GM19455 (cell line): ENCODE results near the gene ZFP69.

Source experiments
- ATAC-seq: cut with Tn5 transposase; IDR thresholded peaks from one replicate; pipeline ENCODE4 v1.9.1; 2021; ENCODE audit not compliant: unreplicated experiment

The ZFP69 gene

DNA sequence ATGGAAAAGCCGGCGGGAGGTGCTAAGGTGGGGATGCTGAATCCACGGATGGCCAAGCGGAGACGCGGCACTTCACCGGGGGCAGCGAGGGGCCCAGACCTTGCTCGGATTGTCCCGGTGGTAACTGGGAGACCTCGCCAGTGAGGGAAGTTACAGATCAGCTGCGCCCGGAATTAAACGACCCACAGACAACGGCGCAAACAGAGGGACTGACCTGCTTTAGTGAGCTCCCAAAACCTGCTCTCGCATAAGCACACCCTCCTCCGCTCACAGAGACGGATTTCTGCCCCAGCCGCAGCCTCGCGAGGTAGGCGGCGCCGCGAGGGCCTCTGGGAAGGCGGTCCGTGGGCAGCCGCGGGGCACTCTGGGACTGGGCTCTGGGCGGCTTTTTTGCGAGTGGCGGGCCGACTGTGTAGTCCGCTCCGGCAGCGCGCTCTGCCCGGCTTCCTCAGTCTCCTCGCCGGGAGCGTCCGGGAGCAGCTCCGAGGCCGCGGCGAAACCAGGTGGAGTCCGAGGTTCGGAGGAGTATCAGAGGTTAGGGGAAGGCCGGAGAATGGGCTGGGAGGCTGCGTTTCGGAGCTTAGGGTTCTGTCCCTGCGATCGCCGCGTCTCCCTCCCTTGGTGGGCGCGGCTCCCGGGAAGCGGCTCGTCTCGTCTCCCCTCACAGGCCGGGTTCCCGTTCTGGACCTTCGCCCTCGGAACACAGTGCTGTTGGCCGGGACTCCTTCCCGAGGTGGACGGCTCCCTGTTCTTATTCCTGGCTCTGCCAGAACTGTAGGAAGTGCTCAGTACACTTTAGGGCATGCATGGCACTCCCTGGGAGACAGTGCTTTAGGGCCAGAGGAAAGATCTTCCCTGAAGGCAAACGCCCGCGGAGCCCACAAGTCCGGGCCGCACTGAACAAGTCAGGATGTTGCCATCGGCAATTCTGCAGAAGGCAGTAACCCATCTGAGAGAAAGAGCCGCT is 31.6 kb downstream of the ZFP69 start, which contains the start of gene EXO5:
EXO5 (plus strand) TSS at position 393 of the 967 bp plus-strand sequence. CDS start 5,778 bp downstream, outside the sequence.
- ATAC-seq = no peak

DNA sequence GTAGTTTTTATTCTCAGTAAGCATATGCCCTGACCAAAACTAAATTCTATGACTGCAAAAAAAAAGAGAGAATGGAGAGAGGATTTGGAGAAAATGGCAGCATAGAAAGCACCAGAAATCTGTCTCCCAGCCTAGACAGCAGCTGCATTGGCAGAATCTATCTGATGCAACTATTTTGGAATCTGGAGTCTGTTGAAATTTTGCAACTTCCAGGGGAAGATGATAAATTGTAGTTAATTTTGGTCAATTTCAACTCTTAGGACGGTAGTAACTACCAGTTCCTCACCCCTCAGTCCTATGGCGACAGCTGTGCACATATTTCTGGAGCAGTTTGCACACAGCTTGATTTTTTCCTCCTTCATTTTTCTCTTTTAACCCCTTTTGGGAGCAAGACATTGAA is 42.4 kb downstream of the ZFP69 start:
- no peak for ATAC-seq

DNA sequence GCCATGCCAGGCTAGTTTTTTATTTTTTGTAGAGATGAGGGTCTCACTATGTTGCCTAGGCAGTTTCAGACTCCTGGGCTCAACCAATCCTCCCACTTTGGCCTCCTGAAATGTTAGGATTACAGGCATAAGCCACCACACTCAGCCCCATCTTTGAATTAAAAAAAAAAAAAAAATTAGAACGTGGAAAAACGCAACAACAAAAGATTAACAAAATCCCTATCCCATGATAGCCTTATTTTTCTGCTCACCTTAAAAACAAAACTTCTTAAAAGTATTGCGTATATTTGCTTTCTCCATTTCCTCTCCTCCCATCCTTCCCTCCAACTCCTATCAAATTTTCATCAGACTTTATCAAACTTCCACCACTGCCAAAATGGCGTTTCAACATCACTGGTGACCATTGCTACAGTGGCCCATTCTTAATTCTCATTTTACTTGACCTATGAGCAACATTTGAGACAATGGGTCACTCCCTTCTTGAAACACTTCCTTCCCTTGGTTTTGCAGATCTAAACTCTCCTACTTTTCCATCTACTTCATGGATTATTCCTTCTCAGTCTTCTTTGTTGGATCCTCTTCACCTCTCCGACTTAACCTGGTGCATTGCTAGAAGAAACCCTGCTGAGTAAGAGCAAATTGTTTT is 53.8 kb downstream of the ZFP69 start:
- ATAC-seq = no peak

- peak; percentile 93 for ATAC-seq
Measured at GRCh38 chr1:40531381-40532061, 54.4 kb downstream of the ZFP69 start, which contains the start of gene ZNF684. ZNF684 (plus strand) TSS chr1:40531637; CDS start chr1:40533167, 1,530 bp downstream.

DNA sequence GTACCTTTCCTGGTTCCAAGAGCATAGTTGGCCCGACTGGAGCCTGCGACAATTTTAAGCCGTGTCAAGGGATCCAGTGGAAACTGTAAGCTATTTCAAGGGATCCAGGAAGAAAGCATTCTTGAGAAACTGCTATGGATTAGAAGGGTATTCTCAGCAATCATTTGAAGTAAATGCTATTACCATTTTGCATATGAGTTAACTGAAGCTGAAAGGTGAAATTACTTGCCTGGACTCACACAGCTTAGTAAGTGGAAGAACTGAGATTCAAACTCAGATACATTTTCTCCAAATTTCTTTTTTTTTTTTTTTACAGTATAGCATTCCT is 54.9 kb downstream of the ZFP69 start:
- no peak for ATAC-seq

DNA sequence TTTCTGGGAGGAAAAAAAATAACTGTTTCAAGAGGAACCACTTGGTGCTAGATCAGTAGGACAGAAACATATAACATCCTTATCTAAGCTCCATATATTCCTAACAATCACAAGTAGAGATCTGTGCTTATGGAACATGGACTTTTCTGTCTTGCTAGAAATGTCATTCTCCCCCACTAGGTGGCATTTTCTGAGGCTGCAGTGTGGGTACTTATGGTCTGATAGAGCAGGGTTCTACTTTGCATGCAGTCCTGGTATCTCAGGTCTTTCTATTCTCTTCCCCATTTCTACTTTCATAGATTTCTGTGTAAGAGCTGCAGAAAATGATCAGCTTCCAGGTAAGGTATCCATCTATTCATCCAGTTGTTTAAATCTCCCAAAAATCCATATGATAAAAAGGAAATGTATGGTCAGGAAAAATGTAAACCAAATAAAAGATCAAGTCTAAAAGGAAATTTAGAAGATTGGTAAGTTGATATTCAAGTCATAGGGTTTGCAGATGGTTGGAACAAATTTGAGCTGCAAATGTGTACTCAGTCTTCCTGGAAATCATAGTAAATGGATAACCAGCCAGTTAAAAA is 55.8 kb downstream of the ZFP69 start:
- ATAC-seq = no peak

- no peak for ATAC-seq
Measured at GRCh38 chr1:40534589-40534988, 57.5 kb downstream of the ZFP69 start.

- no peak for ATAC-seq
Measured at GRCh38 chr1:40535732-40536131, 58.6 kb downstream of the ZFP69 start.

- ATAC-seq = no peak
Measured at GRCh38 chr1:40539338-40539737, 62.2 kb downstream of the ZFP69 start.
